OCI-LY7 (cell line): ENCODE data around the gene RSPH3. TPM values are rescaled to one million over a fixed set of nuclear protein-coding genes. Genes with fewer than 3 reads are reported as not detected.

ENCODE experiments used
- BruUV-seq: library from RNA; stranded (reverse); fragments of 400-500 nt; replicated peaks from 2 replicates; lab custom pipeline; 2021; lab: Mats Ljungman, UMichigan
- CTCF ChIA-PET: fragments of 300-600 bp; sonication (Branson Sonifier 250); formaldehyde crosslinking; loops from one replicate; lab custom pipeline; 2022; ENCODE audit warnings: antibody characterized with exemption; ENCODE audit not compliant: unreplicated experiment; lab: Charles Lee
- POLR2A ChIA-PET: fragments of 300-600 bp; sonication (Branson Sonifier 250); formaldehyde crosslinking; loops from one replicate; lab custom pipeline; 2022; ENCODE audit warnings: antibody characterized with exemption; lab: Charles Lee
- DNase-seq: peaks from one replicate; pipeline ENCODE4 v3.0.0-alpha.2; 2015; ENCODE audit warnings: low spot score
- H2AFZ ChIP-seq: fragments of 200-600 bp; sonication (generic), shearing (Covaris generic); 2 replicates; pipeline ENCODE4 v1.6.1; 2014; ENCODE audit warnings: mild to moderate bottlenecking, antibody characterized with exemption, low read length, moderate library complexity
- H3K27ac ChIP-seq: fragments of 200-600 bp; sonication (generic); 2 replicates; pipeline ENCODE4 v1.5.1; 2014; ENCODE audit warnings: mixed run types, low read depth, mild to moderate bottlenecking, moderate library complexity, low read length, inconsistent platforms; ENCODE audit not compliant: poor library complexity, severe bottlenecking
- H3K36me3 ChIP-seq: fragments of 200-600 bp; sonication (generic); 2 replicates; pipeline ENCODE4 v1.6.1; 2014; ENCODE audit warnings: mild to moderate bottlenecking, antibody characterized with exemption, low read length, moderate library complexity, mixed read lengths; ENCODE audit not compliant: insufficient read depth
- H3K4me1 ChIP-seq: fragments of 200-600 bp; sonication (generic); 2 replicates; pipeline ENCODE4 v1.5.1; 2014; ENCODE audit warnings: mild to moderate bottlenecking, low read length; ENCODE audit not compliant: insufficient read depth, poor library complexity, severe bottlenecking
- H3K4me2 ChIP-seq: fragments of 200-600 bp; sonication (generic); 2 replicates; pipeline ENCODE4 v1.6.1; 2014; ENCODE audit warnings: mild to moderate bottlenecking, low read length
- H3K4me3 ChIP-seq: fragments of 200-600 bp; sonication (generic); 2 replicates; pipeline ENCODE4 v1.5.1; 2014; ENCODE audit warnings: mild to moderate bottlenecking, low read depth, low read length; ENCODE audit not compliant: poor library complexity, severe bottlenecking
- H3K79me2 ChIP-seq: fragments of 200-600 bp; sonication (generic); 2 replicates; pipeline ENCODE4 v1.6.1; 2016; ENCODE audit warnings: low read depth, mild to moderate bottlenecking, low read length, moderate library complexity, mixed read lengths; ENCODE audit not compliant: insufficient read depth
- H3K9me2 ChIP-seq: fragments of 200-600 bp; sonication (generic); 2 replicates; pipeline ENCODE4 v1.6.1; 2016; ENCODE audit warnings: mild to moderate bottlenecking, low read length, mixed read lengths; ENCODE audit not compliant: insufficient read depth
- H3K9me3 ChIP-seq: fragments of 200-600 bp; sonication (generic); 2 replicates; pipeline ENCODE4 v1.6.1; 2014; ENCODE audit warnings: mild to moderate bottlenecking, mixed run types, low read length, mixed read lengths
- H4K20me1 ChIP-seq: fragments of 200-600 bp; sonication (generic); 2 replicates; pipeline ENCODE4 v1.6.1; 2014; ENCODE audit warnings: mild to moderate bottlenecking, antibody characterized with exemption, low read length, moderate library complexity, mixed read lengths; ENCODE audit not compliant: insufficient read depth
- CTCF ChIP-seq: fragments of 200-600 bp; sonication (generic); conservative IDR thresholded peaks from 2 replicates; pipeline ENCODE4 v1.5.1; 2014; ENCODE audit warnings: mild to moderate bottlenecking, antibody characterized with exemption, low read length, moderate library complexity, mixed read lengths
- EZH2phosphoT487 ChIP-seq: fragments of 200-600 bp; sonication (generic); IDR thresholded peaks from 2 replicates; pipeline ENCODE4 v1.6.1; 2018; ENCODE audit warnings: low read depth, borderline replicate concordance, mild to moderate bottlenecking, mixed run types, antibody characterized with exemption, low read length, moderate library complexity, mixed read lengths
- intact Hi-C: fragments of 100-400 bp; cut with micrococcal nuclease; formaldehyde crosslinking; loops from one replicate; pipeline ENCODE4 v1.10.0; 2022; ENCODE audit not compliant: unreplicated experiment
- total RNA-seq, 2 experiments: library from RNA; depleted of rRNA in 1 of 2; stranded (reverse); fragments of >200 nt in 1 of 2; shearing (Covaris generic) in 1 of 2; gene quantifications; 2 replicates each; pipeline ENCODE4 v1.2.3, GENCODE V29; 2014 to 2022

The RSPH3 gene
- total RNA-seq, 2 experiments from 2014 or later, result 2.7 to 6.5 TPM

- H2AFZ ChIP-seq, result no peak overlapping the region
- CTCF ChIA-PET, result no interaction called here
- POLR2A ChIA-PET, result interaction anchor here (0.8 kb wide), 1 partner anchor 54 kb away, joined by 4 read pairs; no protein-coding TSS in a partner anchor
- peaks cover 44% of the 10 kb centered on the region for H3K36me3 ChIP-seq
- H3K4me1 ChIP-seq, result peaks cover 11% of the 10 kb centered on the region
- no peaks in the 10 kb centered on the region for H3K9me3 ChIP-seq
- H3K79me2 ChIP-seq, result peaks cover 40% of the 10 kb centered on the region
- intact Hi-C loops, result no loop called here
- BruUV-seq, result no TSS peak
- no peak overlapping the region for H3K4me3 ChIP-seq
- H3K27ac ChIP-seq, result no peak overlapping the region
- H3K4me2 ChIP-seq, result no peak overlapping the region
- TF ChIP-seq CTCF (no peak), EZH2phosphoT487 (no peak)
- no peaks in the 10 kb centered on the region for H3K9me2 ChIP-seq
- no peak for DNase-seq
- H4K20me1 ChIP-seq, result no peaks in the 10 kb centered on the region
Measured at GRCh38 chr6:159033160-159034049, 33.4 kb upstream of the RSPH3 start.

- H4K20me1 ChIP-seq, result no peaks in the 10 kb centered on the region
- H3K9me2 ChIP-seq, result no peaks in the 10 kb centered on the region
- intact Hi-C loops, result no loop called here
- no peak for DNase-seq
- peaks cover 29% of the 10 kb centered on the region for H3K36me3 ChIP-seq
- peaks cover 13% of the 10 kb centered on the region for H3K4me1 ChIP-seq
- CTCF ChIA-PET, result interaction anchor here (0.5 kb wide), 1 partner anchor 313 kb away, joined by 3 read pairs; no protein-coding TSS in a partner anchor
- no peak overlapping the region for H2AFZ ChIP-seq
- H3K4me2 ChIP-seq, result no peak overlapping the region
- POLR2A ChIA-PET, result interaction anchor here (0.6 to 1.3 kb wide), 4 partner anchors 9 to 59 kb away, joined by 3 read pairs; partner anchors contain the start of gene TAGAP
- no peaks in the 10 kb centered on the region for H3K9me3 ChIP-seq
- no peak overlapping the region for H3K27ac ChIP-seq
- no peak overlapping the region for H3K4me3 ChIP-seq
- peaks cover 25% of the 10 kb centered on the region for H3K79me2 ChIP-seq
- no TSS peak for BruUV-seq
- TF ChIP-seq CTCF (no peak), EZH2phosphoT487 (no peak)
Measured at GRCh38 chr6:159031846-159032245, 31.8 kb upstream of the RSPH3 start.
